Endothelial cell of umbilical vein (primary cell): Measurements from ENCODE around the gene TFF3. TPM values are rescaled to one million over a fixed set of nuclear protein-coding genes. Genes with fewer than 3 reads are reported as not detected.

Experiments
- BruUV-seq: library from RNA; stranded (reverse); fragments of 400-500 nt; replicated peaks from 2 replicates; lab custom pipeline; 2021; lab: Mats Ljungman, UMichigan
- CTCF ChIA-PET: fragments of 300-600, 350-600 bp; sonication (Branson Sonifier 250); formaldehyde crosslinking; loops from one replicate; lab custom pipeline; 2021; ENCODE audit warnings: antibody characterized with exemption, inconsistent platforms; lab: Charles Lee
- POLR2A ChIA-PET: fragments of 300-600, 350-600 bp; sonication (Branson Sonifier 250); formaldehyde crosslinking; loops from one replicate; lab custom pipeline; 2021; ENCODE audit warnings: antibody characterized with exemption, inconsistent platforms; lab: Charles Lee
- DNase-seq: peaks from one replicate; pipeline ENCODE4 v3.0.0-alpha.2; 2011; ENCODE audit warnings: low read depth, low spot score
- FAIRE-seq: peaks from 2 replicates; lab custom pipeline; 2011; peaks lifted over from hg19 to GRCh38; lab: Jason Lieb, UNC
- H2AFZ ChIP-seq: 2 replicates; pipeline ENCODE4 v1.6.0; 2012; ENCODE audit warnings: low read depth, low read length, control low read depth, inconsistent platforms
- H3K27ac ChIP-seq: 2 replicates; pipeline ENCODE4 v1.5.1; 2011; ENCODE audit warnings: low read depth, mild to moderate bottlenecking, control low read depth, low read length, moderate library complexity; ENCODE audit not compliant: insufficient read depth
- H3K27me3 ChIP-seq, 2 experiments: 2 replicates each; pipeline versions ENCODE4 v1.6.0 to v1.6.1; 2011; ENCODE audit warnings: low read length in 2 of 2, mixed read lengths in 1 of 2; ENCODE audit not compliant: control insufficient read depth in 2 of 2, insufficient read depth in 2 of 2
- H3K36me3 ChIP-seq, 2 experiments: 2 replicates in 1 of 2; 3 replicates in 1 of 2; pipeline ENCODE4 v1.5.1; 2011; ENCODE audit warnings: low read length in 2 of 2, mild to moderate bottlenecking in 1 of 2, moderate library complexity in 1 of 2; ENCODE audit not compliant: control insufficient read depth in 2 of 2, insufficient read depth in 2 of 2; ENCODE audit errors: extremely low read depth in 1 of 2
- H3K4me1 ChIP-seq: 3 replicates; pipeline ENCODE4 v1.5.1; 2011; ENCODE audit warnings: mild to moderate bottlenecking, low read length; ENCODE audit not compliant: control insufficient read depth, insufficient read depth; ENCODE audit errors: extremely low read depth
- H3K4me2 ChIP-seq: 2 replicates; pipeline ENCODE4 v1.6.1; 2011; ENCODE audit warnings: low read length, control low read depth, mixed read lengths; ENCODE audit not compliant: insufficient read depth
- H3K4me3 ChIP-seq, 3 experiments: fragments of 200-600 bp in 1 of 3; sonication (generic), shearing (Covaris generic) in 1 of 3; replicated peaks in 1 of 3; 2 replicates each; pipeline ENCODE4 v1.5.1; 2011 to 2016; ENCODE audit warnings: control low read depth in 3 of 3, low read length in 3 of 3, mild to moderate bottlenecking in 2 of 3, inconsistent platforms in 1 of 3, low read depth in 1 of 3, moderate library complexity in 1 of 3; ENCODE audit not compliant: insufficient read depth in 1 of 3
- H3K79me2 ChIP-seq: 2 replicates; pipeline ENCODE4 v1.6.0; 2012; ENCODE audit warnings: low read length, inconsistent platforms; ENCODE audit not compliant: control insufficient read depth, insufficient read depth
- H3K9ac ChIP-seq: replicated peaks from 2 replicates; pipeline ENCODE3; 2011; ENCODE audit warnings: low read length, control low read depth; ENCODE audit not compliant: insufficient read depth; ENCODE audit errors: extremely low read depth
- H3K9me1 ChIP-seq: replicated peaks from 3 replicates; pipeline ENCODE4 v1.6.0; 2011; ENCODE audit warnings: mild to moderate bottlenecking, low read length; ENCODE audit not compliant: control insufficient read depth, insufficient read depth; ENCODE audit errors: extremely low read depth
- H3K9me3 ChIP-seq: replicated peaks from 2 replicates; pipeline ENCODE4 v1.5.1; 2012; ENCODE audit warnings: low read length, inconsistent platforms; ENCODE audit not compliant: control insufficient read depth, insufficient read depth
- H4K20me1 ChIP-seq: replicated peaks from 2 replicates; pipeline ENCODE3; 2011; ENCODE audit warnings: mild to moderate bottlenecking, low read length; ENCODE audit not compliant: control insufficient read depth, insufficient read depth; ENCODE audit errors: extremely low read depth
- CTCF ChIP-seq, 2 donors: IDR thresholded peaks; 1 replicate in 1 of 2; 2 replicates in 1 of 2; pipeline ENCODE4 v1.5.1; 2011; ENCODE audit warnings: low read length in 2 of 2, mild to moderate bottlenecking in 2 of 2, moderate library complexity in 2 of 2, control low read depth in 1 of 2, inconsistent platforms in 1 of 2, low read depth in 1 of 2; ENCODE audit not compliant: insufficient read depth in 1 of 2; ENCODE audit errors: extremely low read depth in 1 of 2
- EZH2 ChIP-seq: IDR thresholded peaks from 2 replicates; pipeline ENCODE4 v1.6.1; 2012; ENCODE audit warnings: borderline replicate concordance, low read depth, mild to moderate bottlenecking, moderate library complexity, low read length, inconsistent platforms; ENCODE audit not compliant: severe bottlenecking
- FOS ChIP-seq: IDR thresholded peaks from 2 replicates; pipeline ENCODE4 v1.6.1; 2011; ENCODE audit warnings: mild to moderate bottlenecking, low read length, moderate library complexity, borderline replicate concordance; ENCODE audit not compliant: insufficient read depth
- GATA2 ChIP-seq: IDR thresholded peaks from 2 replicates; pipeline ENCODE4 v1.7.0; 2011; ENCODE audit warnings: low read depth, mild to moderate bottlenecking, moderate library complexity, mixed read lengths, low read length; ENCODE audit not compliant: insufficient read length, insufficient read depth
- JUN ChIP-seq: IDR thresholded peaks from 2 replicates; pipeline ENCODE4 v1.6.1; 2011; ENCODE audit warnings: borderline replicate concordance, low read depth; ENCODE audit not compliant: insufficient read length, insufficient read depth
- MYC ChIP-seq: IDR thresholded peaks from one replicate; pipeline ENCODE4 v1.6.1; 2011; ENCODE audit warnings: mild to moderate bottlenecking, low read depth, low read length
- POLR2A ChIP-seq: IDR thresholded peaks from 2 replicates; pipeline ENCODE4 v1.6.1; 2012; ENCODE audit warnings: low read depth, mild to moderate bottlenecking, control low read depth, low read length
- POLR2AphosphoS5 ChIP-seq: IDR thresholded peaks from 2 replicates; pipeline ENCODE4 v1.6.1; 2012; ENCODE audit warnings: low read depth, mild to moderate bottlenecking, control low read depth, low read length, moderate library complexity; ENCODE audit not compliant: insufficient read depth
- dilution Hi-C: fragments of 300-500 bp; cut with MboI; formaldehyde crosslinking; loops from one replicate; pipeline ENCODE4 v1.15.0; 2019; ENCODE audit warnings: low sequenced_read_pairs; ENCODE audit not compliant: extremely low pct_ligation_motif_present
- intact Hi-C: fragments of 100-400 bp; cut with micrococcal nuclease; formaldehyde crosslinking; loops from one replicate; pipeline ENCODE4 v1.10.0; 2022
- polyA plus RNA-seq, 4 experiments: library from polyadenylated mRNA; depleted of rRNA in 3 of 4; stranded (reverse) in 3 of 4; unstranded in 1 of 4; fragments of >200 nt; gene quantifications; 2 replicates each; pipeline versions ENCODE4 v1.2.1 to v1.2.3, GENCODE V29; 2011 to 2012; ENCODE audit warnings: missing spikeins in 1 of 4
- total RNA-seq: library from RNA; stranded (reverse); gene quantifications from 2 replicates; pipeline ENCODE4 v1.2.3, GENCODE V29; 2021
- TF ChIP-seq, protein P1 (sequence below): IDR thresholded peaks from 2 replicates; pipeline ENCODE4 v1.6.1; 2011; ENCODE audit not compliant: insufficient read depth, insufficient read length

The TFF3 gene
- total and polyA plus RNA-seq, 2 donors (not counting 3 experiments of a cell fraction or from before 2014, with no cell fraction given) = 0.93 to 1.8 TPM

DNA sequence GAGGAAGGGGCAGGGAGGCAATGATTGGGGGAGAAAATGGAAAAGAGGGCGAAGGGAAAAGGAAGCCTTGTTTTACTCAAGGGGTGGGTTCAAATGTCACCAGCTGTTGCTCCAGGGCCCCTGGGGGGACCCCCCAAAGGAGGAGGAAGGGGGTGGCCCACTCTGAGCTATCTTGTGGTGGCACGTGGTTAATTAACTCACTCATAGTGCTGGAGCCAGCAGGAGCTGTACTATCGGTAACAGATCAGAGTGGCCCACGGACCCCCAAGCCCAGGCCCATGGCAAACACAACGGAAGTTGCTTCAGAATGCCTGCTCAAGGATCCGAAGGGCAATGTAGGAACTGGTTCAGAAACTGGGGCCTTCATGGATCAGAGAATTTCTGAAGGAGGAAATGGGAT lies 28.3 kb upstream of the TFF3 start:
- CTCF ChIA-PET = no interaction called here
- Histone ChIP-seq H3K36me3 (no peaks in the 10 kb centered on the region), H3K9me3 (no peaks in the 10 kb centered on the region), H3K4me2 (no peak overlapping the region), H4K20me1 (no peaks in the 10 kb centered on the region), H3K4me3 (no peak overlapping the region), H3K9ac (no peak overlapping the region), H2AFZ (no peak overlapping the region), H3K79me2 (no peaks in the 10 kb centered on the region), H3K27ac (no peak overlapping the region), H3K4me1 (no peaks in the 10 kb centered on the region), H3K9me1 (no peaks in the 10 kb centered on the region), H3K27me3 (no peaks in the 10 kb centered on the region)
- FAIRE-seq (no peak), DNase-seq (no peak)
- BruUV-seq = no TSS peak
- dilution Hi-C loops = no loop called here
- intact Hi-C loops = no loop called here
- POLR2A ChIA-PET = no interaction called here
- TF ChIP-seq JUN (no peak), POLR2AphosphoS5 (no peak), FOS (no peak), EZH2 (no peak)

DNA sequence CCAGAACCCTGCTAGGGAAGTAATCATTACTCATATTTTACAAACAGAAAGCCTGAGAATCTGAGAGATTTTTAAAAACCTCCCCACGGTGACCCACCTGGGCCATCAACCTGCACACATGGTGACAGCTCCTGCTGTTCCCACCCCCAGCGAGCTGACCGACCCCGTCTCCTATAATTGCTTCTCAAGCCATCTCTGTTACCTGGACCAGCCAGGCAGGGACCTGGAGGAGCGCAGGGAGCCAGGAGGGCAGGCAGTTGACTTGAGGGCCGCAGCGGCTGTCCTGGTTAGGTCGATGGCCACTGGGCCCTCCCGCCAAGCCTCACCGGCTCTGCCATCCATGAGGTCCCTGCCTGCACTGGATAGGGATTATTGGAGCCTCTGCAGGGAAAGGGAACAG lies 27.9 kb upstream of the TFF3 start:
- ChIA-PET POLR2A (no interaction called here), CTCF (interaction anchor here (3.1 kb wide), 1 partner anchor 33 kb away, joined by 10 read pairs; no protein-coding TSS in a partner anchor)
- BruUV-seq = no TSS peak

More for the DNA sequence above, 27.9 kb upstream of the TFF3 start:
- Histone ChIP-seq H4K20me1 (no peaks in the 10 kb centered on the region), H3K27me3 (peaks cover 0 to 4% of the 10 kb centered on the region in 2 experiments), H3K9me3 (no peaks in the 10 kb centered on the region), H3K27ac (no peak overlapping the region), H3K4me1 (no peaks in the 10 kb centered on the region), H2AFZ (no peak overlapping the region), H3K9ac (no peak overlapping the region), H3K79me2 (no peaks in the 10 kb centered on the region), H3K4me3 (no peak overlapping the region), H3K9me1 (no peaks in the 10 kb centered on the region), H3K36me3 (no peaks in the 10 kb centered on the region), H3K4me2 (no peak overlapping the region)
- no peak for FAIRE-seq
- no peak for DNase-seq
- intact Hi-C loops (no loop called here), dilution Hi-C loops (no loop called here)
- no peak for TF ChIP-seq GATA2
- TF ChIP-seq CTCF (IDR thresholded peaks at IDR 0.05; ENCODE audit: extremely low read depth in 1 of 2, insufficient read depth in 1 of 2, low read depth in 1 of 2, low read length in 2 of 2) = no peak
- TF ChIP-seq, protein P1, sequence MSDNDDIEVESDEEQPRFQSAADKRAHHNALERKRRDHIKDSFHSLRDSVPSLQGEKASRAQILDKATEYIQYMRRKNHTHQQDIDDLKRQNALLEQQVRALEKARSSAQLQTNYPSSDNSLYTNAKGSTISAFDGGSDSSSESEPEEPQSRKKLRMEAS = no peak
- TF ChIP-seq MYC = no peak
- TF ChIP-seq POLR2A = no peak
- no peak for TF ChIP-seq JUN
- no peak for TF ChIP-seq POLR2AphosphoS5
- no peak for TF ChIP-seq EZH2
- TF ChIP-seq FOS = no peak
